Glomerular endothelial cell (primary cell): ENCODE measurements around the gene SWAP70. TPM values are rescaled to one million over a fixed set of nuclear protein-coding genes. Genes with fewer than 3 reads are reported as not detected.
"Not testable (repeated sequence)": the region's sequence is repeated elsewhere in the genome, so short reads cannot be mapped to it uniquely, and the experiment has no call there.

ENCODE experiments used
- DNase-seq: peaks from one replicate; pipeline ENCODE4 v3.0.0-alpha.2; 2011; ENCODE audit warnings: low read depth, low spot score; ENCODE audit errors: extremely low read depth
- total RNA-seq: library from RNA; depleted of rRNA; stranded (reverse); fragments of >200 nt; gene quantifications from 2 replicates; pipeline ENCODE4 v1.2.3, GENCODE V29; 2015

Gene SWAP70
- total RNA-seq, 1 donor from 2014 or later, result 96.5 TPM

DNA sequence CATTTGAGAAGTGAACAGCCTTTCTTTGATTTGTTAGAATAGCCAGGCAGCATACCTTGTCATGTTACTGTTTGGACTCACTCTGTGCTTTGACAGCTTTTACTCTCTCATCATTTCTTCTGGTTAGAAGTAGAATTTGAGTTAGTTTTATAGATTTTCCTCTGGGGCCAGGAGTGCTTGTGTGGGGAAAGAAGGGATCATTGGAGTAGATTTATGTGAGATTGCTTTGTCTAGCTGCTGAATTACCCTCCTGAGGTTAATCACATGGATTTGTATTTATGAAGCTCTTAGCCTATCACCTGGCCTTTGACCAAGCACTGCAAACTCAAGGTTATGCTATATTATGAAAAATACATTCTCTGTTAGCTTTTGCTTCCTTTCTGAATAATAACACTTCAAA, 54.3 kb downstream of the SWAP70 start:
- DNase-seq, result no peak

DNA sequence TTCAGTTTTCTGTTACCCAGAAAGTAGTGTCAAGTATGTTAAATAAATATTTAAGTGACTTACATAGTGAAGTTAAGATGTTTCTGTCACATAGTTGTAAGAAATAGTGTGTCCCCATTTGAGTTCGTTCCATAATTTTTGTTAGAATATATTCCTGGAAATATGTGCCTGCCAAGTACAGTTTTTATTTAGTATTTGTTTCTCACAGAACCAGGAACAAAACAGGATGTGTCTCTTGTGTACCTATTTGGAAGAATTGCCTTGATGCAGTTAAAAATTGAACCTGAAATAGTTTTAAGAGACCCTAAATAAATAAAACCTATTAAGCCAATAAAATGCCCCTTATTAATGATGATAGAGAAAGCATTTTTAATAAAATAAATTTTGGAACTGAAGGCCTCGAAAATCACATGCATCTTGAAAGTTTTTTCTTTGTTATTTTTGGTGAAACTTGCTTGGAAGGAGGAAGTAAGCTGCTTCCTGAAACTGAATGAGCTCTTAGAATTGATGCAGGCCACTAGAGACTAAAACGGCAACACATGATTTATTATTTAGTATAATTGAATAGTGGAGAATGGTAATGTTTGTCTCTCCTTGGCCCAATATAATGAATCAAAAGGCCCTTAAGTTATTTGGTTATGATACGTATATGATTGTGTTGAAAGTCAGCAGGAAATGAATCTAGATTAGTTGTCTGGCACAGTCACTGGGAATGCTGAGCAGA, 55.9 kb downstream of the SWAP70 start:
- peak; percentile 92 for DNase-seq

DNA sequence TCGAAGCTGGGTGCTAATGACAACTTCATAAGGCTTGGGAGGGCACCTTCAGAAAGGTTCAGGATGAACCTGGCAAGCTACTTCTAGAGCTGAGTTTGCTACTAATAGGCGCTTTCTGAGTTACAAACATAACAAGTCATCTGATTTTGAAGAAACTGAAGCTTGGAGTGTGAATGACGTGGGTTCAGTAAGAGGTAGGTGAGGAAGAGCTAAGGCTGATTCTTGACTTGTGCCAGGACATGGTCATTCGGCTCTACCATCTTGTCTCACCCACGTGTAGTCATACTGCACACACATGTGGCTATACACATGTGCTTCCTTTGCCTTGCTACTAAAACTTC, 56.4 kb downstream of the SWAP70 start:
- DNase-seq, result no peak

DNA sequence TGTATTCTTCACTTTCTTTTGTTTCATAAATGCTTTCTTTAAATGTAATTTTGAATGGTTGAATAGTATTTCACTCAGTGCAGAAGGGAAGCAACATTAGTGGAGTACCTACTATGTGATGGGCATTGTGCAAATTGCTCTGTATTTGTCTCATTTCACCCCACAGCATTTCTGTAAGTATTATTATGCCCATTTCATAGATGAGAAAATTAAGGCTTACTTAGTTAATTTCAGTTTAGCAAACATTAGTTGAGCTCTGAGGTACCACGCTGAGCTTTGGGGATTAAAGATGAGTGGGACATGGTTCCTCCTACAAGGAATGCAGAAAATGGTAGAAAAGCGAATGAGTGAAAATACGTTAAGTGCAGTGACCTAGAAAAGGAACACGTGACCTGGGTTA, 58.1 kb downstream of the SWAP70 start:
- DNase-seq, result no peak

DNA sequence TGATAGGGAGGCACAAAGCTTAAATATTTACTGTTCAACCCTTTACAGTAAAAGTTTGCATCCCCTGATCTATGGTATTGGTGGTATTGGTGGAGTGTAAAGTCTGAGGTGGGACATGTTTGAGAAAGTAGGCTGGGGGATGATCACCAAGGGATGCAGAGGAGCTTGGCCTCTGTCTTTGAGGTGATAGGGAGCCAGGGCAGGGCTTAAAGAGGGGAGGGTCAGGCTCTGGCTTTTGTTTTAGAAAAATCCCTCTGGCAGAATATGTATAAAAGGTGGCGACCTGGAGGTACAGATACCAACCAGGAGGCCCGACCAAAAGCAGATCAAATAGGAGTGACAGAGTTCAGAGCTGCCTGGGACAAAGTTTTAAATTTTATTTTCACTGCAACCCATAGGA, 59.0 kb downstream of the SWAP70 start:
- no peak for DNase-seq

DNA sequence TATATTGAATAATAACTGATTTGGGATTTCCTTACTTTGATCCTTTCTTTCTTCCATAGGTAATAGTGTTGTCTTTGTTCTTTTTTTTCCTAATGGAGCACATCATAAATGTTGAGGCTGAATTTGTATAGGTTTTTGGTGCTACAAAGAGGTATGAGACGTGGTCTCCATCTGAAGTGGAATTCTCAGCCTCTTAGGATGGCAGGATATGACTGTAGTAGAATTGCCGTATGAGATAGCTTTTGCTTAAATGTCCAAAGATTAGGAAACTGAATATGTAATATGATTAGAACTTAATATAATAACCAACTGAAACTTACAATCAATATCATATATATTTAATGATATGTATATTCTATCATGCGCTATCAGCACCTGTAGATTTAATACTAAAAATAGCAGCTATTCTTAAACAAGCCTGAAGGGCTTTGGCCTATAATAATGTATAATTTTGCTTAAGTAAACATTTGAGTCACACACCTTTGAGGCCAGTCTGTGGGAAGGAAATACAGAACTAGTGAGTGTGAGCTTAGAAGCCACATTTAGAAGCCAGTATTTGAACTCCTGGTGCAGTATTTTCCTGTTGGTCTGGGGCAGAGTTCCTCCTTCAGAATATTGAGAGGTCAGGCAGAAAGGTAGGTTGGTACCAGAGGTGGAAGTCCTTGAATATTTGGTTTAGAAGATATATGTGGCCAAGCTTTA, 62.6 kb downstream of the SWAP70 start:
- peak; percentile 57 for DNase-seq

DNA sequence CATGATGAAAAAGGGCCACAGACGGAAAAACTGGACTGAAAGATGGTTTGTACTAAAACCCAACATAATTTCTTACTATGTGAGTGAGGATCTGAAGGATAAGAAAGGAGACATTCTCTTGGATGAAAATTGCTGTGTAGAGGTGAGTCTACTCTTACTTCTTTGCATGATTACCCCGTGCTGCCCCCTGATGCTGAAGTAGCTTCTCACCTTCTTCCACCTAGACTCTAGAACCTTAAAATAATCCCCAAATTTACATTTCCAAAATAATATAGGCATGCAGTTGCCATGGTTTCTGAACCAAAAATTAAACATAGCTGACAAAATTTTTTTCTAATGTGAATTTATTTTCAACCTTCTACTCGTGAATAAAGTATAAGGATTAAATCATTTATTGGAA, 64.2 kb downstream of the SWAP70 start:
- no peak for DNase-seq

DNA sequence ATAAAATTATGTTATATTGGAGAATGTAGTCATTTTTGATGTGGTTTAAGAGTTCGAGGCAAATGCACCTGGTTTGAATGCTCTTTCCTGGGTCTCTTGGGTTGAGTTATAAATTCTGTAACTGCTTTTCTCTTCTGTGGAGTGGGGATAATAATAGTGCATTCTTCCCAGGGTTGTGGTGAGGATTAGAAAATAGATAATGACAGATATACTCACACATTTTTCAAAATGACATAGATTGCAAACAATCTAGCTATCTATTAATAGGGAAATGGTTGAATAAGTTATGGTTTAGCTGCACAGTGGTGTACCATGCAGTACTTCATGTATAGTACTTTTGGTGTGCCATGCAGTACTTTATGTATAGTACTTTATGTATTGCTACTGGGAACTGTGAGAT, 67.4 kb downstream of the SWAP70 start:
- DNase-seq, result no peak

DNA sequence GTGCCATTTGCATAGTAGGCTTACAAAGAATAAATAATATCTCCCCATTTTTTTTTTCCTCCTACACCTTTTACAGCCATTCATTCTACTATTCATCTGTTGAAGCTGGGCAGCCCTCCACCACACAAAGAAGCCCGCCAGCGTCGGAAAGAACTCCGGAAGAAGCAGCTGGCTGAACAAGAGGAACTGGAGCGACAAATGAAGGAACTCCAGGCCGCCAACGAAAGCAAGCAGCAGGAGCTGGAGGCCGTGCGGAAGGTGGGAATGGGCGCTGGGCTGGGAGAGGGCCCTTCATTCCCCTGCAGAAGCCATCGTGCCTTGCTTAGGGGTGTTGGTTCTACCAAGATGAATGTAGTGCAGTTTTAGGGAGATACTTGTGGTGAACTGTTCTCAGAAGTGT, 68.6 kb downstream of the SWAP70 start:
- DNase-seq, result no peak

DNA sequence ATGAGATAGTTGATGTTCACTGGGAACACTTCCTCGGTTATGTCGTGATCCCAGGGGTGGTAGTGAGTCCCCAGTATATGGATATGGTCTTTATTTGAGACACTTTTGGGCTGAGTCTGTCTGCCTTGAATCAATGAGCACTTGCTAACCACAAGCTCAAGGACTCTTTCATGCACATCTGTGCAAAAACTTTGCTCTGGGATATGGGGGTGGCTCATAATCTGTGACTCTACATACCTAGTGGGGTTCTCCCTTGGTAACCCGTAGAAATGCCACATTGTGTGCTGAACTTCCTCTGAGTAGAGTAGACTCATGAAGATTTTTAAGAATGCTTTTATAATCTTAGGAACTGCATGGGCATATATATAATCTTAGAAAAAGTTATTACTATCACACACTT, 69.3 kb downstream of the SWAP70 start:
- DNase-seq, result no peak

DNA sequence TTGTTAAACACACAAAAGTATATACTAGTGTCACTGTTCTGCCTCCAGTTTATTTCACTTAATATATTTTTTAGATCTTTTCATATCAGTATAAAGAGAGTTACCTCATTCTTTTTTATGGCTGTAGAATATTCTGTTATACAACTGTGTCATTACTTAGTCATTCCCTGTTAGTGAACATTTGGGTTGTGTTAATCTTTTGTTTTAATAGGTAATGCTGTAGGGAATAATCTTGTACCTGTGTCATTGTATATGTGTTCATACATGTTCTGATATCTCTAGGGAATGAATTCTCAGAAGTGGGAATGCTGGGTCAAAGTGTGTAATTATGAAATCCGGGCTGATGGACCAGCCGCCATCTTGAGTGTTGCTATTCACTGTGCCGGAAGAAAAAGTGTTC, 71.4 kb downstream of the SWAP70 start:
- DNase-seq, result no peak

DNA sequence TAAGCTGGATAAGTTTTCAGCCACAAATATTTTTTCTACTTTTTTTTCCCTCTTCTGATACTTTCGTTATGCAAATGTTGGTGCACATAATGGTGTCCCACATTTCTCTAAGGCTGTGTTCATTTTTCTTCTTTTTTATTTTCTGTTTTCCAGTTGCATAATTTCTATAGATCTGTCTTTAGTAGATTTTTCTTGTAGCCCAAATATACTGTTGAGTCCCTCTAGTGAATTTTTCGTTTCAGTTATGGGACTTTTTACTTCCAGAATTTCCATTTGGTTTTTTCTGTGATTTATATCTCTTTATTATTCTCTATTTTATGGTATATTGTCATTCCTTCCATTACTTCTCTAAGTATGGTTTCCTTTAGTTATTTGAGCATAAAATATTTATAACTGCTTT, 72.0 kb downstream of the SWAP70 start:
- DNase-seq, result no peak

DNA sequence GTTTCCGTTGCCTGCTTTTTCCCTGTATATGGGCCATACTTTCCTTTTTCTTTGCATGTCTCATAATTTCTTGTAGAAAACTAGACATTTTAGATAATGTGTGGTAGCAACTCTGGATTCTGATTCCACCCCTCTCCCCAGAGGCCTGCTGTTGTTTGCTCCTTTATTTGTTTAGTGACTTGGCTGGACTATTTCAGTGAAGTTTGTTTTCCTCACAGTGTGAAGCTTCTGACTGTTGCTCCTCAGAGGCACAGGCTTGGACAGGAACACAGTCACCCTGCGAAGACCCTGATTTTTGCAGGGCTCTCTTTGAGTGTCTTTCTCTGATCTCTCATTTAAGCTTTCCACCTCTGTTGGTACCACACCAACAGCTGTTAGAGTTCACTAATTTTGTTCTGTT, 72.5 kb downstream of the SWAP70 start:
- no peak for DNase-seq

DNA sequence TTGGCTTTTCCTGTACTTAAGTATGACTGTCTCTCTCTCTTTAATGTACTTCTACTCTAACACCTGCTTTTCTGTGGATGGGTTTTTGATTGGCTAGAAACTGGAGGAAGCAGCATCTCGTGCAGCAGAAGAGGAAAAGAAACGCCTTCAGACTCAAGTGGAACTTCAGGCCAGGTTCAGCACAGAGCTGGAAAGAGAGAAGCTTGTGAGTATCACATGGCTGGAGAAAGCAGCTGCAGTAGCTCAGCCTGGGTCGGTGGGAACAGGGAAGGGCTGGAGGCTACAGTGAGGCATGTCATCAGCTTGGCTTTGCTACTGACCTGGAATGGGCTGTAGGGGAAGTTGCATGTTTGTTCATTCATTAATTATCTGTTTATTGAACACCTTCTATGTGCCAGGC, 74.2 kb downstream of the SWAP70 start:
- no peak for DNase-seq

DNA sequence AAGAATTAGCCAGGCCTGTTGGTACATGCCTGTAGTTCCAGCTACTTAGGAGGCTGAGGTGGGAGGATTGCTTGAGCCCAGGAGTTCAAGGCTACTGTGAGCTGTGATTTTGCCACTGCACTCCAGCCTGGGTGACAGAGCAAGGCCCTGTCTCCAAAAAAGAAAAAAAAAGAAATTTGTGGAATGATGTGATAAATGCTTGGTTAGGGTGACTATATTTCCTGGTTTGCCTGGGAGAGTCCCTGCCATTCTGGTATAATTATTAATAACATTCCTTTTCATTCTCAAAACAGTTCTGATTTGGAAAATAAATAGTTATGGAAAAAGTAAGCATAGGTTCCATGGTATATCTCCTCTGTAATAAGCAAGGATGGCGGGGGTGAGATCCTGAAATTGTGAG, 74.8 kb downstream of the SWAP70 start:
- DNase-seq, result no peak

DNA sequence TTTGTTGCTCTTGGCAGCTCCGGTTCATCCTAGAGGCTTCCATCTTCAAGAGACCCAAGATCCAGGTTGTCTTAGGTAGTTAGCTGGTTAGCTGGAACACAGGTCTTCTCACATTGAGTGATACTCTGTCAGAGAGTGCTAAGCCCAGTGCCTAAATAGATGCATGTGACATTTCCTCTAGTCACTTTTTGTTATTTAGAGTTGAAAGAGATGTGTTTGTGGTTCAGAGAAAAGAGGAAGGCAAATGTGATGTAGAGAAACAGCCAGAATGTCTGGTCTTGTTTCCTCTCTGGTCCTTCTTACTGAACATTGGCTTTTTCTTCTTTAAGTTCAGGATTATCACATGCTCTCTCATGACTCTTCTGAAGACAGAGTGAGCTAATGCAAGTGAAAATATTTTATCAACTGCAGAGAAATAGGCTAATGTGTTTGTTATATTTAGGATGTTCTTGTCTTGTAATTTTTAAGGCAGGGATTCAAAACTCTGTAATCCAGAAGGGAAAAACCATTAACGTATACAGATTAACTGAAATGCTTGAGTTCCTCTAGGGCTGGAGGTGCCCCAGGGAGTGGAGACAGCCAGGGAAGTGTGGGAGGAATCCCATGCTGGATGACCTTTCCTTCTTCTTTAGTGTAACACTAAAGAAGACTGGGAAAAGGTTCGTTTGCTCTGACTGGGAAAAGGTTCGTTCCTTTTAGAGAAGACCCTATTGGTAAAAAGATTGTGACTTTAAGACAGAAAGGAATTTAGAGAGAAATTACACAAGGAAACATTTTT, 75.4 kb downstream of the SWAP70 start:
- no peak for DNase-seq

DNA sequence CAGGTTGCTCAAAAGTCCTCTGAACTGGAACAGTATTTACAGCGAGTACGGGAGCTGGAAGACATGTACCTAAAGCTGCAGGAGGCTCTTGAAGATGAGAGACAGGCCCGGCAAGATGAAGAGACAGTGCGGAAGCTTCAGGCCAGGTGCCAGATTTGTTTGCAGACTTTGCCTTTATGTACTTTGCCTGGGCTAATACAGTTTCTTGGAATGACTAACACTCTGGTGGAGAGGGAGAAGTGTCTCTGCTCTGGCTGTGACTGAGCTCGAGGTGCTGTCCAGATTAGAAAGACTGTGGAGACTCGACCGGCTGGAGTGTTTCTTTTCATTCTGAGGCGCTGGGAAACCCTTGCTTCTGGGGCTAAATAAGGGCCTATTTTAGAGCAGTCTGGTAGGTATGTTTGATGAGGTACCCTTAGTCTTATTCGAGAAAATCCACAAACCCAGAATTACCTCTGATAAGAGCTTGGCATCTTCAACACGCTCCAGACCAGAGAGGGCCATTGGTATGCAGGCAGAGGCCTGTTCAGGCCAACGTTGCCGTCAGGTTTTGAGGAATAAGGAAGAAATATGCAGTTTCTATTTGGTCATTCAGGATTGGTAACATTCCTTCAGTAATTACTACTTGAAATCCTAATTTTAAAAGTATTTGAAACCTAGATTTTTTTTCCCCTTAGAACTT, 76.5 kb downstream of the SWAP70 start:
- DNase-seq, result no peak

DNA sequence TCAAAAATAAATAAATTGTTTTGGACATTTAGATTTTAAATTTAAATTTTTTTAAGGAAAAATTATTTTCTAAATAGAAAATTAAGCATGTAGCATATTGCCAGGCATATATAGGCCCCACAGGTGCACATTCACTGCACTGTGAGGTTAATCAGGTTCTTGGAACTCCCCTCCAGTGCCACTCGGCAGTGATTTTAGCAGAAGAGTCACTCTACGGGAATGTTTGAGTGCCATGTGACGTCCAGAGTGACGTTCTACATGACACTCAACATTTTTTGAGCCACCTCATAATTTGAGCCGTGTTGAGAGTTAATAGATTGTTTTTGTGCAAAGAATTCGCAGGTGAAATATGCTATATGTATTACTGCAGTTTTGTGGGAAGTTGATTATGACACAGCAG, 77.4 kb downstream of the SWAP70 start:
- no peak for DNase-seq

DNA sequence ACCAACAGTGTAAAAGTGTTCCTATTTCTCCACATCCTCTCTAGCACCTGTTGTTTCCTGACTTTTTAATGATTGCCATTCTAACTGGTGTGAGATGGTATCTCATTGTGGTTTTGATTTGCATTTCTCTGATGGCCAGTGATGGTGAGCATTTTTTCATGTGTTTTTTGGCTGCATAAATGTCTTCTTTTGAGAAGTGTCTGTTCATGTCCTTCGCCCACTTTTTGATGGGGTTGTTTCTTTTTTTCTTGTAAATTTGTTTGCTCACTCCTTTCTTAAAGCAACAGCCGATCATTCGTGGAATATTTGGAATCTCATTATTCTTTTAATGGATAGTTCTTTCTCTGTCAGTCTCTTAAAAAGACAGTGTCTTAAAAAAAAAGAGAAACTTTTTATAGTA, 79.6 kb downstream of the SWAP70 start:
- not testable (repeated sequence) for DNase-seq

DNA sequence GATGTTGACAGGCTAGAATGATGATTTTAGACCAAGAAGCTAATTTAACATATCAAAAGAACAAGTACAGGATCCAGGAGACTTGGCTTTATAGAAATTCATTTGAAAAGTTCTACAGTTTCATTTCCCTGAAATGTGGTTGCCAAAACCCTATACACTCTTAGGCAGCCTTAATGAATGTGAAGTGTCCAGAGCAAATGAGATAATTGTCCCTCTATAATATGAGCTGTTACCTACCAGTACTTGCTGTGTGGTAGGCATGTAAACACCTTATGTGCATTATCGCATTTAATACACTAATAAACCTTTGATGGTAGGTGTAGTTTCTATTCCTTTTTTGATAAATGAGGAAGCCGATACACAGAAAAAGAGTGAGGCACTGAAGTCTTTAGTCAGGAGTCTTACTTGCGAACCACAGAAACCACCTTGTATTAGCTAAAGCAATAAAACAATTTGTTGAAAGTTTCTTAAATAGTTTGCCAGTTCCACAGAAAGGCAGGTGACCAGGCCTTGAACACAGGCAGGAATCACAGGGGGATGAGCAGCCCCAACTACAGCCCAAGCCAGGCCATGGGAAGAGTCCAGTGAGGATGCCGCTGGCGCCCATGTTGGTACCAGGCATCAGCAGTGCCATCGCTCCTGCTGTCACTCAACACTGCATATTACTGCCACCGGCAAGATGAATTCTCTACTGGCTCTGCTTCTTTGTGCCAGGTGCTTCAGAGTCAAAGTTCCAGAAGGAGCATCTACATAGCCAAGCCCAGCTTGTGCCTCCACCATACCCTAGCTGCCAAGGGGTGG, 81.7 kb downstream of the SWAP70 start:
- DNase-seq, result no peak

DNA sequence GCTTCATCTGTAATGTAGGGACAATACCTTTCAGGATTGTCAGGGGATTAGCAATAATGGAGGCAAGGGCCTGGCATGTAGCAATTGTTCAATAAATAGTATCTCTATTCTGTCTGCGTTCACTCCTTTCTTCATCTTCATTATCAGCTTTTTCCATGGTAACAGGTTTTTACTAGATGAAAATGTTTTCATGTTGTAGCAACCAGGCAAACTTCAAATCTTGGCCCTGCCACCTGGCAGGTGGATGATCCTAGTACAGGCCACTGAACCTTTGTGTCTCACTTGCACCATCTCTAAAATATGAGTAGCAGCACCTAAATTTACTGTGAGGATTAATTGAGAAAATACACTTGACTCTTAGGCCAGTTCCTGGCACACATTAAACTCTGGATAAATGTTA, 83.4 kb downstream of the SWAP70 start:
- no peak for DNase-seq
